NCI-H2227 treated with DMSO at 0.1 percent for 48 hours (cell line): ENCODE measurements around the gene GAN.
"Not testable (repeated sequence)": the region's sequence is repeated elsewhere in the genome, so short reads cannot be mapped to it uniquely, and the experiment has no call there.

Experiments
- DNase-seq: peaks from one replicate; lab custom pipeline; 2025; lab: John Stamatoyannopoulos, UW

The GAN gene

DNA sequence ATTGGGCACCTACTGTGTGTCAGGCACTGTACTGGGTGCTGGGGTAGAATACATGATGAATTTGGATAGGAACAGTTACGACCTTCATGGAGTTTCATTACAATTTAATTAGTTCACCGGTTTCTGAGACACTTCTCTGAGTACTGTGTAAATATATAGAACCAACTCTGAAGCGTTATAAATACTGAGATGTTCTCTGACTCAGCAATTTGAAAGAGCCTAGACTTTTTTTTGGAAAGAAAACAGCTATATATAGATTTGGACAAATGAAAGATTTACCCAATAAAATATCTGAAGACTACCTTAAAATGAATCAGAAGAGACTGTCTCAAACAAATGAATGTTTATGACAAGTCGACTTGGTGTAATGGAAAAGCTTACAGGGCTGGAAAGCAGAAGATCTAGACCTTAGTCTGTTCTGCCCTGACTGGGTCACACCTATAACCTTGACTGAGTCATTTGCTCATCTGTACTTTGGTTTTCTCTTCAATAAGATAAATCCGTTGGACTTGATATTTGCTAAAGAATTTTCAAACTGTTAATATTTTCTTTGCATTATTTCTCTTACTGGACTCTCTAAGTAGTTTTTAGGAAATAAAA is 4.6 kb upstream of the GAN start:
- no peak for DNase-seq

DNA sequence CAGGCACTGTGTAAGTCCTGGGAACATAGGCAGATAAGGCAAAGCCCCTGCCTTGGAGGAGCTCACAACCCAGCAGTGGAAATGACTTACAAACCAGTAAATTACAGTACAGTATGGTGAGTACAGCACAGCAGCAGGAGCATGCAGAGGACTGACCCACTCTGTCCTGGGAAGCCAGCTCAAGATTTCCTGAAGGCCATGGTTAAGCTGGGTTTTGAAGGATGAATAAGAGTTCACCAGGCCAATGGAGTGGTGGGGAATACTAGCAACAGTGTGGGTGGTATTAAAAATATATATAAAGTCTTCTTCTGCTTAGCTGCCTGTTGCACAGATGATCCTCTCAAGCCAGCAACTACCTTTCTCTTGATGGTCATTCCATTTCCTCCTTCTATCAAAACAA is 3.0 kb upstream of the GAN start:
- no peak for DNase-seq

DNA sequence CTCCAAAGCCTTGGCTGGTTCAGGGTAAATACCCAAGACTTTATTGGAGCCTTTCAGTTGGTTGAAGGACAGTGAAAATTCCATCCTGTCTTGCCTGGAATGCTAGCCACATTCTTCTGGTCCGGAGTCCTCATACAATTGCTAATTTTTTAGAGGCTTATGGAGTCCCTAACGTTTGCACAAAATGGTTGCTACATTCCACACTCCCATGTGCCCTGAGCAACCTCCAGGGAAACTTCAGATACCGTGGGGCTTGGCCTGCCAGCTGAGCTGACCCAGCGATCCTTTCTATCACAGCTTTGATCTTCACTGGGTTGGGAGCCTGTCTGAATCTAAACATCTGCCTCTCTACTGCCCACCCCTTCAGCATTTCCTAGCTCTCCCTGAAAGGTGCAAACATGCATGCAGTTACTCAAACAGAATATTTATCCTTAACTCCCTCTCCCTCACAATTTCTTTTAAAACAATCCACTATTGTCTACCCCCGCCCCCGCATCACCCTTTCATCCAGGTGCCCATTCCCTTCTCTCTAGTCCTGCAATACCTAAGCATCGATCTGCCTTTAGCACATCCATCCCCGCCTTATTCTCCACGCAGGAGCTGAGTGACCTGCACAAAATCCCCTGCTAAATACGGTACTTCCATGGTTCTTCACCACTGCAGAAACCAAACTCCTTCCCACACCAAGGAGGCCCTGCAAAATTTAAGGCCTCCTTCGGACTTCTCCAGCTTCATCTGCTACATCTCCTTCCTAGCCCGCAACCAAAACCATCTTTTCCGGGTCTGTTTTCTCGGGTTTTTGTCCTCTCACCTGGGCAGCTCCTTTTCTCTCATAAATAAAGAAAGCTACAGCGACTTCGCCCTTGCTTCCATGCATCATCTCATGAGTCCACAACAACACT is 810 bp upstream of the GAN start:
- DNase-seq, result no peak

- DNase-seq, result no peak
These were observed 761 bp downstream of the GAN start for GRCh38 chr16:81315271-81316175.

DNA sequence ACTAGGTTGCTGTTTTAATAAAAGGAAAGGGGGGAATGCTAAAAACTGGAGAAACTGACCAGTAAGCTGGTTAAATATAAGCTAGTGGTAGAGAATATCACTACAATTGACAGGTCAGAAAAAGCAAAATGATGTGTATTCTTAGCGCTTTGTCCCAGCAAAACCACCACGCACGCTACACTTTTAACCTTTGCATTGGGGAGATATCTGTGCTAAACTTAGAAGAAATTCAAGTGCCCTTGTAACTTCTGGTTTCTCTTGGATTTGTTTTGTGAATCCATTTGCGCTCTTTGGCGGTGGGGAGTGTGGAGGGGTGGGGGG is 1.4 kb downstream of the GAN start:
- no peak for DNase-seq

DNA sequence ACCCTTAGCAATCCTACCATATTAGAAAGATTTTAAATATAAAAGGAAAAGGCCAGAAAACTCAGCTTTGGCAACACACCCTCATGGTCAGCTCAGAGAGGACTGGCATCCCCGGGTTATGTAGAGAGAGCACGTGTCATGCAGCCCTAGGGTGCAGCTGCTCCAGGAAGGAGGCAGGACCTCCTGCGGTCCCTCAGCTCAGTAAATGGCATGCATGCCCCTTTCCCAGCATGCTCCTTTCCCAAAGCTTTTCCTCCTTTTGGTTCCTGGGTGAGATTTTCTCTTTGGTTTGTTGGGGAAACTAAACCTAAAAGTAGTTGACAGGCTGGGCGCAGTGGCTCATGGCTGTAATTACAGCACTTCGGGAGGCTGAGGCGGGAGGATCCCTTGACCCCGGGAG is 3.9 kb downstream of the GAN start:
- no peak for DNase-seq

GRCh38 chr16:81319221-81319912 is 4.6 kb downstream of the GAN start:
- DNase-seq, result no peak

DNA sequence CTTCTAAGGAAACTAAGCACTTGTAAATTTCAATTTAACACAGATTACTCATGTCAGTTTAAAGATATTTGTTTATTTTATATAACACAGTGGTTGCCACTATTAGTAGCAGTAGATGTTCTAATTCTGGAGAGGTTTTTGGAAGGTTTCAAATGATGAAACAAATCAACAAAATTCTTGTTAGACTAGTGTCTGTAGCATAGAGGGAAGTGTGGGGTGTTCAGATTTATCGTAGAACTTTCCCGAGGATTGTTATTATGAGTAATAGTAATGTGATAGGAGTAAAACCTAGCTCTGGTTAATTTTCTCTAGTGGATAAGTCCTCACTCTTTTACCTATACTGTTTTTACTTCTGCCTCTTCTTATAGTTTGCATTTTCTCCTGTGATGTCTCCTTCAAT is 6.3 kb downstream of the GAN start:
- DNase-seq, result no peak

DNA sequence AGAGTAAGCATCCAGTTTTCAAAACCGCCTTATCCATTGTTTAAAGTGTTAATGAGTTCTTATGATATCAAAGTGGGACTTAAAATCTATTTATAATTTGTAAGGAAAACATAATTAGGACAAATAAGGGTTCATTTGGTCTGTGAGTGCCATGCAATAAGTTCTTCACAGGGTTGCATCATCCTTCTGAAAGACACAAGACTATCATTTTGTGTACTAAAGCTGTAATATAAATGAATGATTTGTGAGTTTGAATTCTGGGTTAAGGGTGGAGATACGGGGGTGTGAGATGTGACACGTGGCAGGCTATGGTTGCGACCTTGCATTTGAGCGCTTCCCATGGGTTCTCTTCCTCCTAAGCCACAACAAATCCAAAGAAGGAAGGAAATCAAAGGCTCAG is 6.8 kb downstream of the GAN start:
- DNase-seq, result no peak

GRCh38 chr16:81324808-81325207 is 10.0 kb downstream of the GAN start:
- DNase-seq, result no peak

- no peak for DNase-seq
These were observed 12.2 kb downstream of the GAN start for GRCh38 chr16:81327011-81327410.

GRCh38 chr16:81327447-81328196 is 12.9 kb downstream of the GAN start:
- DNase-seq, result no peak

GRCh38 chr16:81329947-81330346 is 15.2 kb downstream of the GAN start:
- no peak for DNase-seq

GRCh38 chr16:81333356-81333755 is 18.6 kb downstream of the GAN start:
- DNase-seq, result no peak

- DNase-seq, result no peak
These were observed 20.9 kb downstream of the GAN start for GRCh38 chr16:81335669-81336068.

GRCh38 chr16:81337097-81337496 is 22.3 kb downstream of the GAN start:
- no peak for DNase-seq

- DNase-seq, result not testable (repeated sequence)
These were observed 30.4 kb downstream of the GAN start for GRCh38 chr16:81345172-81345571.

- DNase-seq, result no peak
These were observed 32.7 kb downstream of the GAN start for GRCh38 chr16:81347425-81347824.

DNA sequence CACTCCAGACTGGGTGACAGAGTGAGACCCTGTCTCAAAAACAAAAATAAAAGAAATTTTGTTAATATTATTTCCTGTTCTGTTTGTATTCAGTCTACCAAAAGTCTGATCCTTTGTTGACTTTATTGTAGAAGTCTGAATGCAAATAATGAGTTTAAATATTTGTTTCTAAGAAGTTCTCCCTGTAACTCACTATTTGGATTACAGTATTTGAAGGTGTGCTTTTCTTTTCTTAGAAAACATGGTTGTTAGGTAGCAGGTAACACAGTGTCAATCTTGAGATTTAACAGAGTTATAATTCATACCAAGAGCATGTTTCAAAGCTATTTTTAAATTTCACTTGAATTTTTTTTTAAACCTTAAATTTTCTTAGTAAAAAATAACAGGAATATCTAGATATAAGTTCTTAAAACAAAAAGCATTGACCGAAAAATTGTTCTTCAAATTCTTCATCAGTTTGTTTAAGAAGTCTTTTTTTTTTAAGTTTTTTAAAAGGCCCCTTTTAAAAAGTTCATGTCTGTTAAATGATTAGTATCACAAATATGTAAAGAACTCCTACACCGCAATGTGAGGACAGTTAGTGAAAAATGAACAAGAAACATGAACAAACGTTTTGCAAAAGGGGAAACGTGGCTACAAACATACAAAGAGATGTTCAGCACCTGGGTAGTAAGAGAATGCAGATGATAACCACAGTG is 35.0 kb downstream of the GAN start:
- no peak for DNase-seq

DNA sequence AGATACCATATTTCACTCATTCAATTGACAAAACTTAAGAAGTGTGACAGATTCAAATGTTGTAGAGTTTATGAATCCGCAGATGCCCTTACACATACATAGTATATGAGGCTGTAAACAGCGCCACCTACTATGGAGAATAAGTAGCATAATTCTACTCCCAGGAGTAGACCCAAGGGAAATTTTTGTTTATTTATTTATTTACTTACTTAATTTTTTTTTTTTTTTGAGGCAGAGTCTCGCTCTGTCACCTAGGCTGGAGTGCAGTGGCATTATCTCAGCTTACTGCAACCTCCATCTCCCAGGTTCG is 35.5 kb downstream of the GAN start:
- no peak for DNase-seq

GRCh38 chr16:81353895-81354294 is 39.1 kb downstream of the GAN start:
- DNase-seq, result no peak
